ENCODE results near the gene CRTC1.

Gene CRTC1

GRCh38 chr19:18781885-18782527, 98.5 kb downstream of the CRTC1 start:
- Histone ChIP-seq H3K4me3 (ENCODE audit: low read length in 2 of 2) (no peak overlapping the region), H3K4ac (ENCODE audit: low read length) (no peak overlapping the region), H3K4me2 (ENCODE audit: insufficient read depth, low read length, poor library complexity, severe bottlenecking) (no peak overlapping the region), H3K14ac (ENCODE audit: low read length) (peak overlapping the region; percentile 67), H2BK12ac (ENCODE audit: low read length) (no peak overlapping the region), H4K8ac (ENCODE audit: low read depth, low read length) (no peak overlapping the region), H2BK5ac (ENCODE audit: low read length) (no peak overlapping the region), H3K18ac (ENCODE audit: low read length) (peak overlapping the region; percentile 38), H2BK120ac (ENCODE audit: low read depth, low read length) (no peak overlapping the region), H3K79me1 (ENCODE audit: low read depth, low read length) (no peaks in the 10 kb centered on the region), H4K91ac (ENCODE audit: low read depth, low read length, poor library complexity) (no peak overlapping the region), H3K23ac (ENCODE audit: low read depth, low read length, poor library complexity) (peak overlapping the region; percentile 40), H3K36me3 (replicated peaks in 1 of 2; ENCODE audit: control insufficient read depth in 2 of 2, insufficient read depth in 2 of 2, low read length in 2 of 2) (no peaks in the 10 kb centered on the region), H2BK15ac (ENCODE audit: low read length) (no peak overlapping the region), H3K27me3 (ENCODE audit: control insufficient read depth in 3 of 3, insufficient read depth in 3 of 3, low read depth in 1 of 3, low read length in 3 of 3) (peaks cover 7 to 61% (median 30%) of the 10 kb centered on the region in 3 experiments), H2AK5ac (ENCODE audit: low read depth, low read length) (peak overlapping the region; percentile 74), H3K9ac (ENCODE audit: low read depth, low read length, poor library complexity) (peak overlapping the region; percentile 68), H3K9me3 (replicated peaks in 1 of 2; ENCODE audit: control insufficient read depth in 2 of 2, insufficient read depth in 1 of 2, low read depth in 1 of 2, low read length in 2 of 2) (peaks cover 0 to 7% of the 10 kb centered on the region in 2 donors), H2AFZ (ENCODE audit: low read length) (no peak overlapping the region), H3K4me1 (ENCODE audit: control insufficient read depth in 2 of 2, insufficient read depth in 1 of 2, low read depth in 1 of 2, low read length in 2 of 2) (peaks cover 5 to 8% of the 10 kb centered on the region in 2 donors), H3K27ac (replicated peaks; ENCODE audit: low read length) (no peak overlapping the region)
- DNase-seq (ENCODE audit: low spot score) = no peak
- WGBS, 2 donors (ENCODE audit: extremely low coverage in 2 of 2, insufficient read length in 2 of 2, insufficient replicate concordance in 1 of 2) = no CpG with 5 or more reads among the region's 20 CpGs

GRCh38 chr19:18782559-18783225, 99.2 kb downstream of the CRTC1 start:
- Histone ChIP-seq H2AK5ac (ENCODE audit: low read depth, low read length) (peak overlapping the region; percentile 78), H3K23ac (ENCODE audit: low read depth, low read length, poor library complexity) (no peak overlapping the region), H3K4me1 (ENCODE audit: control insufficient read depth in 2 of 2, insufficient read depth in 1 of 2, low read depth in 1 of 2, low read length in 2 of 2) (peaks cover 5 to 10% of the 10 kb centered on the region in 2 donors), H3K79me1 (ENCODE audit: low read depth, low read length) (no peaks in the 10 kb centered on the region), H2BK15ac (ENCODE audit: low read length) (no peak overlapping the region), H2AFZ (ENCODE audit: low read length) (no peak overlapping the region), H4K91ac (ENCODE audit: low read depth, low read length, poor library complexity) (no peak overlapping the region), H2BK5ac (ENCODE audit: low read length) (no peak overlapping the region), H3K27me3 (ENCODE audit: control insufficient read depth in 3 of 3, insufficient read depth in 3 of 3, low read depth in 1 of 3, low read length in 3 of 3) (peaks cover 14 to 66% (median 37%) of the 10 kb centered on the region in 3 experiments), H3K14ac (ENCODE audit: low read length) (no peak overlapping the region), H3K9me3 (replicated peaks in 1 of 2; ENCODE audit: control insufficient read depth in 2 of 2, insufficient read depth in 1 of 2, low read depth in 1 of 2, low read length in 2 of 2) (peaks cover 0 to 11% of the 10 kb centered on the region in 2 donors), H3K4me3 (ENCODE audit: low read length in 2 of 2) (no peak overlapping the region), H3K4me2 (ENCODE audit: insufficient read depth, low read length, poor library complexity, severe bottlenecking) (no peak overlapping the region), H3K36me3 (replicated peaks in 1 of 2; ENCODE audit: control insufficient read depth in 2 of 2, insufficient read depth in 2 of 2, low read length in 2 of 2) (no peaks in the 10 kb centered on the region), H3K9ac (ENCODE audit: low read depth, low read length, poor library complexity) (no peak overlapping the region), H2BK12ac (ENCODE audit: low read length) (no peak overlapping the region), H3K27ac (replicated peaks; ENCODE audit: low read length) (no peak overlapping the region), H4K8ac (ENCODE audit: low read depth, low read length) (no peak overlapping the region), H3K18ac (ENCODE audit: low read length) (peak overlapping the region; percentile 13), H3K4ac (ENCODE audit: low read length) (no peak overlapping the region), H2BK120ac (ENCODE audit: low read depth, low read length) (no peak overlapping the region)
- DNase-seq (ENCODE audit: low spot score) = no peak
- no CpG with 5 or more reads among the region's 22 CpGs for WGBS, 2 donors (ENCODE audit: extremely low coverage in 2 of 2, insufficient read length in 2 of 2, insufficient replicate concordance in 1 of 2)

GRCh38 chr19:18783958-18784785, 100.7 kb downstream of the CRTC1 start:
- no peak for DNase-seq (ENCODE audit: low spot score)
- Histone ChIP-seq H3K23ac (ENCODE audit: low read depth, low read length, poor library complexity) (no peak overlapping the region), H2AK5ac (ENCODE audit: low read depth, low read length) (no peak overlapping the region), H2BK12ac (ENCODE audit: low read length) (peak overlapping the region; percentile 2), H2BK5ac (ENCODE audit: low read length) (no peak overlapping the region), H3K4me2 (ENCODE audit: insufficient read depth, low read length, poor library complexity, severe bottlenecking) (no peak overlapping the region), H3K18ac (ENCODE audit: low read length) (no peak overlapping the region), H3K4me1 (ENCODE audit: control insufficient read depth in 2 of 2, insufficient read depth in 1 of 2, low read depth in 1 of 2, low read length in 2 of 2) (peaks cover 5 to 12% of the 10 kb centered on the region in 2 donors), H3K9ac (ENCODE audit: low read depth, low read length, poor library complexity) (no peak overlapping the region), H4K91ac (ENCODE audit: low read depth, low read length, poor library complexity) (no peak overlapping the region), H3K79me1 (ENCODE audit: low read depth, low read length) (no peaks in the 10 kb centered on the region), H2AFZ (ENCODE audit: low read length) (no peak overlapping the region), H3K27me3 (ENCODE audit: control insufficient read depth in 3 of 3, insufficient read depth in 3 of 3, low read depth in 1 of 3, low read length in 3 of 3) (peaks cover 26 to 66% (median 51%) of the 10 kb centered on the region in 3 experiments), H3K4ac (ENCODE audit: low read length) (no peak overlapping the region), H4K8ac (ENCODE audit: low read depth, low read length) (no peak overlapping the region), H3K36me3 (replicated peaks in 1 of 2; ENCODE audit: control insufficient read depth in 2 of 2, insufficient read depth in 2 of 2, low read length in 2 of 2) (no peaks in the 10 kb centered on the region), H2BK15ac (ENCODE audit: low read length) (no peak overlapping the region), H3K27ac (replicated peaks; ENCODE audit: low read length) (no peak overlapping the region), H3K14ac (ENCODE audit: low read length) (no peak overlapping the region), H3K9me3 (replicated peaks in 1 of 2; ENCODE audit: control insufficient read depth in 2 of 2, insufficient read depth in 1 of 2, low read depth in 1 of 2, low read length in 2 of 2) (peaks cover 0 to 14% of the 10 kb centered on the region in 2 donors), H2BK120ac (ENCODE audit: low read depth, low read length) (no peak overlapping the region), H3K4me3 (ENCODE audit: low read length in 2 of 2) (no peak overlapping the region)
- WGBS, 2 donors (ENCODE audit: extremely low coverage in 2 of 2, insufficient read length in 2 of 2, insufficient replicate concordance in 1 of 2) = no CpG with 5 or more reads among the region's 19 CpGs

GRCh38 chr19:18784786-18785120, 101.3 kb downstream of the CRTC1 start:
- peak overlapping the region in 1 of 2 donors; percentile 20 for H3K4me3 ChIP-seq (ENCODE audit: low read length in 2 of 2)
- no peaks in the 10 kb centered on the region for H3K36me3 ChIP-seq (replicated peaks in 1 of 2; ENCODE audit: control insufficient read depth in 2 of 2, insufficient read depth in 2 of 2, low read length in 2 of 2)
- H3K9me3 ChIP-seq (replicated peaks in 1 of 2; ENCODE audit: control insufficient read depth in 2 of 2, insufficient read depth in 1 of 2, low read depth in 1 of 2, low read length in 2 of 2) = peaks cover 0 to 14% of the 10 kb centered on the region in 2 donors
- H2BK5ac ChIP-seq (ENCODE audit: low read length) = no peak overlapping the region
- H2BK120ac ChIP-seq (ENCODE audit: low read depth, low read length) = no peak overlapping the region
- H3K27ac ChIP-seq (replicated peaks; ENCODE audit: low read length) = no peak overlapping the region
- no peak overlapping the region for H2AFZ ChIP-seq (ENCODE audit: low read length)
- WGBS, 2 donors (ENCODE audit: extremely low coverage in 2 of 2, insufficient read length in 2 of 2, insufficient replicate concordance in 1 of 2) = no CpG with 5 or more reads among the region's 16 CpGs
- H3K4ac ChIP-seq (ENCODE audit: low read length) = no peak overlapping the region
- no peak overlapping the region for H3K9ac ChIP-seq (ENCODE audit: low read depth, low read length, poor library complexity)
- H3K27me3 ChIP-seq (ENCODE audit: control insufficient read depth in 3 of 3, insufficient read depth in 3 of 3, low read depth in 1 of 3, low read length in 3 of 3) = peaks cover 32 to 71% (median 57%) of the 10 kb centered on the region in 3 experiments
- H2BK12ac ChIP-seq (ENCODE audit: low read length) = no peak overlapping the region
- no peak overlapping the region for H2BK15ac ChIP-seq (ENCODE audit: low read length)
- H4K8ac ChIP-seq (ENCODE audit: low read depth, low read length) = no peak overlapping the region
- peak overlapping the region; percentile 16 for H2AK5ac ChIP-seq (ENCODE audit: low read depth, low read length)
- H3K4me1 ChIP-seq (ENCODE audit: control insufficient read depth in 2 of 2, insufficient read depth in 1 of 2, low read depth in 1 of 2, low read length in 2 of 2) = peaks cover 5 to 13% of the 10 kb centered on the region in 2 donors
- DNase-seq (ENCODE audit: low spot score) = no peak
- peak overlapping the region; percentile 16 for H3K23ac ChIP-seq (ENCODE audit: low read depth, low read length, poor library complexity)
- H4K91ac ChIP-seq (ENCODE audit: low read depth, low read length, poor library complexity) = no peak overlapping the region
- no peaks in the 10 kb centered on the region for H3K79me1 ChIP-seq (ENCODE audit: low read depth, low read length)
- H3K4me2 ChIP-seq (ENCODE audit: insufficient read depth, low read length, poor library complexity, severe bottlenecking) = no peak overlapping the region
- peak overlapping the region; percentile 8 for H3K18ac ChIP-seq (ENCODE audit: low read length)
- H3K14ac ChIP-seq (ENCODE audit: low read length) = no peak overlapping the region
